ENCODE measurements around the gene LRMDA.

Gene LRMDA

GRCh38 chr10:75902816-75903215 lies 471.4 kb downstream of the LRMDA start:
- H3K4me3 ChIP-seq = no peak overlapping the region
- no peak for DNase-seq (ENCODE audit: low spot score)
- no peak for TF ChIP-seq CTCF (IDR thresholded peaks at IDR 0.05)
- H3K27ac ChIP-seq = no peak overlapping the region

- Histone ChIP-seq H3K4me3 (no peak overlapping the region), H3K27ac (no peak overlapping the region)
- no peak for TF ChIP-seq CTCF (IDR thresholded peaks at IDR 0.05)
- DNase-seq (ENCODE audit: low spot score) = no peak
Observed at GRCh38 chr10:75904499-75905283, 473.3 kb downstream of the LRMDA start.

GRCh38 chr10:75905490-75905889 lies 474.1 kb downstream of the LRMDA start:
- H3K4me3 ChIP-seq = no peak overlapping the region
- no peak overlapping the region for H3K27ac ChIP-seq
- no peak for TF ChIP-seq CTCF (IDR thresholded peaks at IDR 0.05)
- no peak for DNase-seq (ENCODE audit: low spot score)

GRCh38 chr10:75910032-75910431 lies 478.6 kb downstream of the LRMDA start:
- Histone ChIP-seq H3K27ac (no peak overlapping the region), H3K4me3 (no peak overlapping the region)
- TF ChIP-seq CTCF (IDR thresholded peaks at IDR 0.05) = peak; percentile 37
- DNase-seq (ENCODE audit: low spot score) = no peak

GRCh38 chr10:75911426-75911825 lies 480.0 kb downstream of the LRMDA start:
- no peak for DNase-seq (ENCODE audit: low spot score)
- TF ChIP-seq CTCF (IDR thresholded peaks at IDR 0.05) = no peak
- no peak overlapping the region for H3K4me3 ChIP-seq
- no peak overlapping the region for H3K27ac ChIP-seq

- no peak overlapping the region for H3K4me3 ChIP-seq
- TF ChIP-seq CTCF (IDR thresholded peaks at IDR 0.05) = no peak
- no peak for DNase-seq (ENCODE audit: low spot score)
- H3K27ac ChIP-seq = no peak overlapping the region
Observed at GRCh38 chr10:75916906-75917305, 485.5 kb downstream of the LRMDA start.

GRCh38 chr10:75919913-75920312 lies 488.5 kb downstream of the LRMDA start:
- no peak for TF ChIP-seq CTCF (IDR thresholded peaks at IDR 0.05)
- no peak overlapping the region for H3K4me3 ChIP-seq
- no peak for DNase-seq (ENCODE audit: low spot score)
- H3K27ac ChIP-seq = no peak overlapping the region

Measured in coronary artery (tissue), 2 donors.